Activated CD4-positive, alpha-beta T cell treated with anti-CD3 and anti-CD28 coated beads for 48 hours (primary cell): ENCODE measurements around the gene ZMIZ2.
"Not testable (repeated sequence)": the region's sequence is repeated elsewhere in the genome, so short reads cannot be mapped to it uniquely, and the experiment has no call there.

Experiments used
- DNase-seq: peaks from one replicate; pipeline ENCODE4 v3.0.0-alpha.2; 2020

ZMIZ2 gene

GRCh38 chr7:44772867-44773266, 24.2 kb downstream of the ZMIZ2 start:
- DNase-seq: no peak

- DNase-seq: not testable (repeated sequence)
These were observed 25.8 kb downstream of the ZMIZ2 start for GRCh38 chr7:44774486-44774885.

GRCh38 chr7:44775383-44776107, 26.9 kb downstream of the ZMIZ2 start:
- no peak for DNase-seq

DNA sequence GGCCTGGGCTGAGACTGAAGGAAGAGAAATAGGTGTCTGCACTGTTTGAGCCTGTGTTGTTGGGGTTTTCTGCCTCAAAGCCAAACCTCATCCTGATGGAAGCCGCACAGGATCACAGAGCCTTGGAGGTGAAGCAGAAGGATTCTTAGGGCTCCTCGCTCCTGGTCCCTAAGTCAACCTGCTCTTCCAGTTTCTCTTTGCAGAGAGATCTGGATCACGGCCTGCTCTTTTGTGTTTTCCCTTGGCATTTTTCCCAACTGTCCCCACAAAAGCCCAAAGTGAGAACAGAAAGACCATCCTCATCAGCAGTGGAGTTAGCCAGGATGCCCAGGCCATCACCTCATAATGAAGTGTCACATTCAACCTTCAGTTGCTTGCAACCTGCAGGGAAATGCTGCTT, 27.6 kb downstream of the ZMIZ2 start:
- no peak for DNase-seq

- DNase-seq: no peak
These were observed 33.8 kb downstream of the ZMIZ2 start for GRCh38 chr7:44782460-44782859.

DNA sequence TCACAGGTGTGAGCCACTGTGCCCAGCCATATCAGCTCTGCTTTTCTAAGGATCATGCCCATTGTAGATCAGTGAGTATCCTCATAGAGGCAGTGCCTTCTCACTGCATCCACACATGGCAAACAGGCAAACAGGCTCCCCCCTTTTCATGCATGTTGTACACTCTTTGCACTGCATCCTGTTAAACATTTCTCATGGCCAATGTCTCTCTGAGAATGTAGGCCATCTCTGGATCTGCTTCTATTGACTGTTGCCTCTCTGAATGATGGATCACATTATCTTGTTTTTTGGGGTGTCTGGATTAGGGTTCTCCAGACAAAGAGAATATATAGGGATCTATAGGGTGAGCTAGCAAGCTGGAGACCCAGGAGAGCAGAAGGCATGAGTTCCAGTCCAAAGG, 34.8 kb downstream of the ZMIZ2 start:
- no peak for DNase-seq

- no peak for DNase-seq
These were observed 35.7 kb downstream of the ZMIZ2 start for GRCh38 chr7:44784364-44784763.

GRCh38 chr7:44785218-44785617, 36.6 kb downstream of the ZMIZ2 start:
- not testable (repeated sequence) for DNase-seq

- DNase-seq: no peak
These were observed 38.4 kb downstream of the ZMIZ2 start for GRCh38 chr7:44787041-44787440.

DNA sequence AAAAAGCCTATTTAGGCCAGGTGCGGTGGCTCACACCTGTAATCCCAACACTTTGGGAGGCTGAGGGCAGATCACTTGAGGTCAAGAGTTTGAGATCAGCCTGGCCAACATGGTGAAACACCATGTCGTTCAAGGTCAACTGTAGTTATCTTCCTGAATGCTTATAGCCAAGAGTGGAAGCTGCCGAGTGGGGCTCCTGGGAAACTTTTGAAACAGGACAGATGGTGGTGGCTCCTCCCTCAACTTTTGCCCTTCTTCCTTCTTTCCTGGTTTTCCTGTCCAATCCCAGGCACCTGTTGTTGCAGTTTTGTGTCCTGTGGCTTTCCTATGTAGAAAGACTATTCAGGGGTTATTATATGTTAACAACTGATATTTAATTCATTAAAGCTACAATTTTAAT, 39.1 kb downstream of the ZMIZ2 start:
- no peak for DNase-seq

DNA sequence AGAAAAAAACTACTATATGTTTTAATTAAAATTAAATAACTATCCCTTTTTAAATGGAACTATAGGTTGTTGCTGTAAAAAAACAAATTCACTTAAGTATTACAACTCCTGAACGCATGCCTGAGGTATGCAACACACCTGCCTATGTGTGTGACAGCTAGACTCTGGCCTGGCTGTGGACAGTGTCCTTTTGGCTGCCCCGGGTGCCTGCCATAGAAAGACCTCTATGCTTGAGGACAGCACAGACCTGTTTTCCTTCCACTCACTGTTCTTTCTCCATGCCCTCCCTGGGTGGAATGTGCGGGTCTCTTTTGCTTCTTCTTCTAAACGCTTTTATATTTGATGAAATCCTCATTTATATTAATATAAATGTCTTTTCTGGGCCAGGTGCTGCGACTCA, 41.3 kb downstream of the ZMIZ2 start:
- no peak for DNase-seq

DNA sequence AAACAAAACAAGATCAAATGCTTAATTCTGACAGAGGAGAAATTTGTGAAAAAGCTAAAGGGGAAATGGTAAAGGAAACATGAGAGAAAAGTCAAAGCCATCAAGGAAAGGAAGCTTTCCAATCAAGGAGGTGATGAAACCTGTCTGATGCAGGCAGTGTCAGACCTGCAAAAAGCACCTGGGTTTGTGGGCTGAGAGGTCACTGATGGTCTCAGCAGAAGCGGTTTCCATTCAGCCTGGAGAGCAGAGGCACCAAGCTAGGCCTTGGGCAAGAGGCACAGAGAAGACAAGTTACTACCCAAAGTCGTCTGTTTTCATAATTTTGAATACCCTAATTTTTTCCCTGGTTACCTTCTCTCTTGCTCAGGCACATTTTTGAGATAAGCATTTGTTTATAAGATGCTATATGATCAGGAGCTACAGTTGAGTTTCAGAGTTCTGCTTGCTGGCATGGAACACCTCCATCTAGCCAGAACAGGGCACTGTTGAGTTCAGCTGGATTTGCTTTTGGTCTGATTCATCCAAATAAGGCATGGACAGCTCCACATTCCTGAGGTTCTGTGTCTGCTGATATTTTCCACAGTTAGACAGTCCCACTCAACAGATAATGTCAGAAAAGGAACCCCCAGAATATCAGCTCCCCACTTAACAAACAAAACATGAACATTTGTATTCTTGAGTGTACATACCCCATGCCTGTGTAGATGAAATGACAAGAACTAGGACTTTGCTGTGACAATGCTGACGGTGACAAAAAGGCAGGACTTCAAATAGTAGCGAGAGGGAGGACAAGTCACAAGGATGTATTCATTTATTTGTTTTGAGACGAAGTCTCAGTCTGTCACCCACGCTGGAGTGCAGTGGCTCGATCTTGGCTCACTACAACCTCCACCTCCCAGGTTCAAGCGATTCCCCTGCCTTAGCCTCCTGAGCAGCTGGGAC, 42.9 kb downstream of the ZMIZ2 start:
- DNase-seq: no peak

GRCh38 chr7:44793919-44794318, 45.3 kb downstream of the ZMIZ2 start:
- DNase-seq: no peak

- no peak for DNase-seq
These were observed 45.7 kb downstream of the ZMIZ2 start for GRCh38 chr7:44794331-44794730.

- DNase-seq: no peak
These were observed 47.4 kb downstream of the ZMIZ2 start for GRCh38 chr7:44796034-44796503.

DNA sequence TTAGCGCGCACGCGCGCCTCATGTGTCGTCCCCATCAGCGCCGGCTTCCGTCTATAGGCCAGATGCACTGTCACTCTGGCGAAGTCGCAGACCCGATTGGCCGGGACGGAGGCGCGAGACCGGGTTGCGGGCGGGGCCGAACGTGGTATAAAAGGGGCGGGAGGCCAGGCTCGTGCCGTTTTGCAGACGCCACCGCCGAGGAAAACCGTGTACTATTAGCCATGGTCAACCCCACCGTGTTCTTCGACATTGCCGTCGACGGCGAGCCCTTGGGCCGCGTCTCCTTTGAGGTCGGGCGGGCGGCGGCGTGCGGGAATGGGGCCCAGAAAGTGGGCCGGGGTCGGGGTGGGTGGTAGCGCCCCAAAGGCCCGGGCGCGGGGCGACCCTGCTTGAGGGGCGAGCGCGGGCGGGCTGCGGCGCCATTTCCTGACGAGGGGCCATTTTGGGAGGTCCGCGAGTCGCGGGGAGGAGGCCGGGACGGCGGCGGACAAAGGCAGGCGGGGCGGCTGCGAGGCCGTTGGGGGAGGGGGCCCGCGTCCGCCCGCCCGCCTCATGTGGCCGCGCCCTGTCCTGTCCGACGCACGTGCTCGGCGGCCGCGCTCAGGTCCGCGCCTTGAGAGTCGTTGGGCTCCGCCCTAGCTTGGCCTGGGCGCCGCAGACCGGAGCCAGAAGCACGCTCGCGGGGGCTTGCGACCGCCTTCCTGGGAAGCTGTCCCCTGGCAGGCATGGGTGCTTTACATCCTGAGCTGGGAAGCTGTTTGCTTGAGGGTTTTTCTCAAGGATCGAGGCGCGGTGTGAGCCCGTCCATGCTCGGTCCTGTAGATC, 48.1 kb downstream of the ZMIZ2 start, which contains the start of gene PPIA:
TSS of gene PPIA (plus strand) at position 178 of the 825 bp plus-strand sequence. CDS start at position 222, 44 bp downstream.
- peak; percentile 99 for DNase-seq

DNA sequence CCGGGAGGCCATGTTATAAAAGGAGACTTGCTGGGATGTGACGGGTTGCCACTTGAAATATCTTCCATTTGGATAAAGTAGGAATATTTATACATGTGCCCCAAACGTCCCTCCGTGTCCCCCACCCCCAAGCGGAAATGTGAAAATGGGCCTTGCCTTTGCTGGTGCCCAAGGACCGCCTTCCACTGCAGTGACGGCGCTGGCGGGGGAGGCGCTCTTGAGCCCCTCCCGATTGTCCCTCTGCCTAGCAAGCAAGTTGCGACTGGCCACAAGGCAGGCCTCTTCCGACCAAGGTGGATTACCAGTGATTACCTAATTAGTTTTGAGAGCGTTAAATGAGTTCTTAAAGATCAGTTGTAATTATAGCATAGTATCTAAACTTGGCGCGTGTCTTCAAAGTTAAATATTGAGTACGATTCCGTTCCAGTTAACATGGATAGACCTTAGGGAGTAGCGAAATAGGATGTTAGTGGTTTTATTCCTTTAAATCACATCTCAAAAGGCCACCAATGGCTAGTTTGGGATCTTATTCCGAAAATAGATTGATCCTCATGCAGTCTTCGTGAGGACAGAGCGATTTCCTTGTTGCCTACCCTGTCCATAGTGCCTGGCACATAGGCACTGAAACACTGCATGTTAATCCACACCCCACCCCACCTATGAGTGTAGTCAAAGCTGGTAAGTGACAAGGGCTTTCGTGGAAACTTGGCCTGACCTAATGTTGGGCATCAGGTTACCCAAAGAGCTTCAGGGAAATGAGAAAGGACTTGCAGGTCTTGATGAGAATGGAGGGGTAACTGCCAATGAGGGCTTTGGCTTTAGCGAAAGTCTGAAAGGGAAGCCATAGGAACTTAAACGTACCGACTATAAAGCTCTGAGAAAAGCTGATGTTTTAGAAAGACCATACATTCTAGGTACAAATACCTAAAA, 48.9 kb downstream of the ZMIZ2 start:
- DNase-seq: peak; percentile 90

GRCh38 chr7:44798649-44799305, 50.1 kb downstream of the ZMIZ2 start:
- DNase-seq: no peak

- no peak for DNase-seq
These were observed 51.3 kb downstream of the ZMIZ2 start for GRCh38 chr7:44799939-44800338.

GRCh38 chr7:44801890-44802289, 53.2 kb downstream of the ZMIZ2 start:
- no peak for DNase-seq

DNA sequence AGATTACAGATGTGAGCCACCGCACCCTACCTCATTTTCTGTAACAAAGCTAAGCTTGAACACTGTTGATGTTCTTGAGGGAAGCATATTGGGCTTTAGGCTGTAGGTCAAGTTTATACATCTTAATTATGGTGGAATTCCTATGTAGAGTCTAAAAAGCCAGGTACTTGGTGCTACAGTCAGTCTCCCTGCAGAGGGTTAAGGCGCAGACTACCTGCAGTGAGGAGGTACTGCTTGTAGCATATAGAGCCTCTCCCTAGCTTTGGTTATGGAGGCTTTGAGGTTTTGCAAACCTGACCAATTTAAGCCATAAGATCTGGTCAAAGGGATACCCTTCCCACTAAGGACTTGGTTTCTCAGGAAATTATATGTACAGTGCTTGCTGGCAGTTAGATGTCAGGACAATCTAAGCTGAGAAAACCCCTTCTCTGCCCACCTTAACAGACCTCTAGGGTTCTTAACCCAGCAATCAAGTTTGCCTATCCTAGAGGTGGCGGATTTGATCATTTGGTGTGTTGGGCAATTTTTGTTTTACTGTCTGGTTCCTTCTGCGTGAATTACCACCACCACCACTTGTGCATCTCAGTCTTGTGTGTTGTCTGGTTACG, 53.9 kb downstream of the ZMIZ2 start:
- DNase-seq: no peak
